A172 (cell line): ENCODE measurements around the gene EI24. TPM values are rescaled to one million over a fixed set of nuclear protein-coding genes. Genes with fewer than 3 reads are reported as not detected.

Experiments used
- DNase-seq: peaks from one replicate; pipeline ENCODE4 v3.0.0-alpha.2; 2015; ENCODE audit warnings: low spot score
- total RNA-seq: library from RNA; depleted of rRNA; stranded (reverse); fragments of >200 nt; shearing (Covaris generic); gene quantifications from 2 replicates; pipeline ENCODE4 v1.2.3, GENCODE V29; 2014

EI24 gene
- total RNA-seq, 1 experiment from 2014 or later = 81.6 TPM

GRCh38 chr11:125578783-125579182 lies 9.5 kb downstream of the EI24 start:
- no peak for DNase-seq

- DNase-seq = no peak
Measured at GRCh38 chr11:125579811-125580210, 10.5 kb downstream of the EI24 start.

- no peak for DNase-seq
Measured at GRCh38 chr11:125583496-125583895, 14.2 kb downstream of the EI24 start.

GRCh38 chr11:125585487-125585886 lies 16.2 kb downstream of the EI24 start:
- DNase-seq = no peak

- DNase-seq = no peak
Measured at GRCh38 chr11:125586623-125587022, 17.3 kb downstream of the EI24 start.

GRCh38 chr11:125587480-125587879 lies 18.2 kb downstream of the EI24 start:
- DNase-seq = no peak

GRCh38 chr11:125588505-125588904 lies 19.2 kb downstream of the EI24 start:
- DNase-seq = no peak

- peak; percentile 14 for DNase-seq
Measured at GRCh38 chr11:125591649-125592304, 22.5 kb downstream of the EI24 start.

- DNase-seq = peak; percentile 95
Measured at GRCh38 chr11:125592305-125593113, 23.2 kb downstream of the EI24 start, which contains the start of gene STT3A. Gene STT3A, plus strand, starts transcription at chr11:125592852. Its CDS starts 3,064 bp downstream, at chr11:125595916.

- DNase-seq = peak; percentile 47
Measured at GRCh38 chr11:125593114-125593820, 24.0 kb downstream of the EI24 start.

- no peak for DNase-seq
Measured at GRCh38 chr11:125594958-125595357, 25.7 kb downstream of the EI24 start.

GRCh38 chr11:125600663-125601062 lies 31.4 kb downstream of the EI24 start:
- no peak for DNase-seq

- no peak for DNase-seq
Measured at GRCh38 chr11:125603207-125603606, 33.9 kb downstream of the EI24 start.

GRCh38 chr11:125605417-125605816 lies 36.1 kb downstream of the EI24 start:
- DNase-seq = no peak

- no peak for DNase-seq
Measured at GRCh38 chr11:125609545-125609944, 40.3 kb downstream of the EI24 start.

GRCh38 chr11:125618383-125618782 lies 49.1 kb downstream of the EI24 start:
- DNase-seq = no peak

GRCh38 chr11:125621995-125622394 lies 52.7 kb downstream of the EI24 start:
- DNase-seq = peak; percentile 46

- DNase-seq = no peak
Measured at GRCh38 chr11:125623064-125623463, 53.8 kb downstream of the EI24 start.

- no peak for DNase-seq
Measured at GRCh38 chr11:125624756-125625213, 55.5 kb downstream of the EI24 start, which contains the start of gene CHEK1. Gene CHEK1, plus strand, starts transcription at chr11:125625163. Its CDS starts 1,606 bp downstream, at chr11:125626769.

GRCh38 chr11:125625225-125625629 lies 56.0 kb downstream of the EI24 start:
- no peak for DNase-seq

- DNase-seq = peak; percentile 67
Measured at GRCh38 chr11:125625630-125626287, 56.5 kb downstream of the EI24 start.
